Motor neuron (in vitro differentiated cells): ENCODE measurements around the gene SRGAP2B. TPM values are rescaled to one million over a fixed set of nuclear protein-coding genes. Genes with fewer than 3 reads are reported as not detected.
"Not testable (repeated sequence)": the region's sequence is repeated elsewhere in the genome, so short reads cannot be mapped to it uniquely, and the experiment has no call there.

ENCODE experiments used
- ATAC-seq, 8 experiments: fragments of 200-7000 bp; cut with Tn5 transposase; replicated peaks in 6 of 8; 2 replicates each; pipeline ENCODE4 v1.8.0; 2021; ENCODE audit warnings: mild to moderate bottlenecking in 8 of 8, moderate library complexity in 8 of 8
- H3K27ac ChIP-seq, 2 donors: fragments of 250-450 bp; sonication (Bioruptor Pico); 2 replicates each; pipeline ENCODE4 v1.9.0; 2021; ENCODE audit warnings: antibody characterized with exemption in 2 of 2, mild to moderate bottlenecking in 2 of 2, moderate library complexity in 1 of 2
- H3K4me1 ChIP-seq, 2 donors: fragments of 250-450 bp; sonication (Bioruptor Pico); replicated peaks in 1 of 2; 2 replicates each; pipeline ENCODE4 v1.6.1; 2021; ENCODE audit warnings: antibody characterized with exemption in 2 of 2, mild to moderate bottlenecking in 2 of 2, moderate library complexity in 1 of 2
- H3K4me3 ChIP-seq, 5 donors: fragments of 250-450 bp; sonication (Bioruptor Pico); 2 replicates each; pipeline ENCODE4 v1.9.0; 2021; ENCODE audit warnings: antibody characterized with exemption in 5 of 5, mild to moderate bottlenecking in 5 of 5, moderate library complexity in 4 of 5
- WGBS, 10 experiments: fragments of 450-650 bp; shearing (Covaris generic); methylation state at CpG; one replicate each; pipeline ENCODE4 v1.0.0; 2022; 5-methylcytosine and 5-hydroxymethylcytosine counted together
- in situ Hi-C, 9 experiments: fragments of 400-800 bp; cut with MboI; loops; one replicate each; pipeline ENCODE4 v1.15.0; 2021; ENCODE audit warnings: low sequenced_read_pairs in 9 of 9, low pct_unique_long_range_greater_than_20kb in 2 of 9; ENCODE audit not compliant: unreplicated experiment in 9 of 9
- total RNA-seq, 8 experiments: library from RNA; unstranded; fragments of 300-600 nt; gene quantifications; 2 replicates each; pipeline versions ENCODE4 v1.2.3 to v1.2.4, GENCODE V29; 2022

SRGAP2B gene
- total RNA-seq, 8 experiments from 2014 or later = 9.8 to 28.6 (median 14.3) TPM

DNA sequence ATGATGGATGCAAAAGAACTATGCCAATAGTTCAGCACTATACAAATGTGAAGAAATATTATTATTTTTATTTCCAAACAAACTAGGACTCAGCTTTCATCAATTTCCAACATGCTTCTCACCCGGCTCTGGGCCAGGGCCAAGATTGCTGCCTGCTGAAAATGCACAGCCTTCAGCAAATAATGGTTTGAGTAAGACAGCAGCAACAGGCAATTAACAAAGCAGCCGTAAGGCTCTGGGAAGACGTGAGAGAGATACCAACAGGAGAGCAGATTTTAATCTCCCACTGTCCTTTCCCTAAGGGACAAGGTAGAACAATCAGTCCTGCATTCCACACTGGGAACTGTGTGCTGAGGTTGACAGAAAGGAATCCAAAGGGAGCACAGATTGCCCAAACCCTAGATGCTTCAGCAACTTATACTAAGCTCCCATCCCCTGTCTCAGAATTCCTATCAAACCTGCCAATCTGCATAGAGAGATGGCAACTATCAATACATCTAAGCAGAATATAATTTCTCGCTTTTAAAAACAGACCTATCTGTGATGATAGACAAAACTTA is 134.1 kb downstream of the SRGAP2B start:
- H3K27ac ChIP-seq, in situ Hi-C loops, H3K4me3 ChIP-seq, H3K4me1 ChIP-seq: not testable (repeated sequence)
- ATAC-seq = peak in 6 of 8 experiments; percentile 62 to 79 (median 68)
- WGBS, 10 experiments = no CpG with 5 or more reads among the region's 4 CpGs

- H3K4me3 ChIP-seq, H3K4me1 ChIP-seq, in situ Hi-C loops, H3K27ac ChIP-seq: not testable (repeated sequence)
- ATAC-seq = peak in 1 of 8 experiments; percentile 50
- no CpG with 5 or more reads among the region's 2 CpGs for WGBS, 10 experiments
These were observed 146.7 kb downstream of the SRGAP2B start for GRCh38 chr1:144948390-144948789.

- ATAC-seq = peak in 3 of 8 experiments; percentile 56 to 92 (median 68)
- in situ Hi-C loops, H3K27ac ChIP-seq, H3K4me3 ChIP-seq, H3K4me1 ChIP-seq: not testable (repeated sequence)
- no CpG with 5 or more reads among the region's 1 CpG for WGBS, 10 experiments
These were observed 147.6 kb downstream of the SRGAP2B start for GRCh38 chr1:144947495-144947894.

- H3K27ac ChIP-seq, H3K4me3 ChIP-seq, in situ Hi-C loops, H3K4me1 ChIP-seq: not testable (repeated sequence)
- ATAC-seq = peak in 7 of 8 experiments; percentile 28 to 70 (median 46)
- WGBS, 10 experiments = no CpG with 5 or more reads among the region's 8 CpGs
These were observed 148.3 kb downstream of the SRGAP2B start for GRCh38 chr1:144946525-144947480.

DNA sequence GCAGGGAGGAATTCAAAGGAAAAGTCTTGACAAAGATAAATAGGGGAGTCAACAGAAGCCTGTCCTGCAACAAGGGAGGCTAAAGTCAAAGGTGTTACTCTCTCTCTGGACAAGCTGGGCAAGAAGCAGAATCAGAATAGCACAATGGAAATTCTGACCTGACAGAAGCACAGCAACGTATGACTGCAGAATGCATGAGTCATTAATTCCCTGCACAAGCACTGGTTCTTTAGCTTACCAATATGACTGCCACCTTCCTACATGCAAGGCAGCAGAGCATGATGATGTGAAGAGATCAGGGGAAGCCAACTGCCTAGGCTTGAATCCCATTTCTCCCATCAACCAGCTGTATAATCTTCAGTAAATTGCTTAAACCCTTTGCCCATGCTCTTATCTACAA is 153.4 kb downstream of the SRGAP2B start:
- in situ Hi-C loops = not testable (repeated sequence)

GRCh38 chr1:144940054-144940453 is 155.1 kb downstream of the SRGAP2B start:
- in situ Hi-C loops, H3K4me1 ChIP-seq, H3K4me3 ChIP-seq, H3K27ac ChIP-seq, ATAC-seq: not testable (repeated sequence)
- no CpG with 5 or more reads among the region's 2 CpGs for WGBS, 10 experiments

More for the DNA sequence above, 153.4 kb downstream of the SRGAP2B start:
- H3K4me1 ChIP-seq, H3K4me3 ChIP-seq, H3K27ac ChIP-seq: not testable (repeated sequence)
- WGBS, 10 experiments = no CpG with 5 or more reads among the region's 1 CpG
- ATAC-seq = peak in 7 of 8 experiments; percentile 33 to 97 (median 64)

DNA sequence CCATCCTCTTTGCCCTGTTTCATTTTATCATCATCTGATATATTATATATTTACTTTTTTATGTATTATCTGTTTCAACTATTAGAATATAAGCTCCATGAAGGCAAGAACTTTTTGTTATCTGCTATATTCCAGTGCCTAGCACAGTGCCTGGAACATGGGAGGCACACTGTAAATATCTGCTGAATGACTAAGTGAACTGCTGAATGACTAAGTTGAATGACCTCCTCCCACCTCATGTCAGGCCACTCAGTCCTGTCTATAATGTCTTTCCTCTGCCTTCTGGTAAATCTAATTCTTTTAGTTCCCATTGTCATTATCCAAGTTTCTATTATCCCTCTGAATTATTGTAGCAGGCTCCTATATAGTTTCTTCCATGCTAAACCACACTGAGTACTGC is 156.5 kb downstream of the SRGAP2B start:
- H3K4me1 ChIP-seq, H3K4me3 ChIP-seq, in situ Hi-C loops, H3K27ac ChIP-seq: not testable (repeated sequence)
- peak in 2 of 8 experiments; percentile 31 to 60 for ATAC-seq

DNA sequence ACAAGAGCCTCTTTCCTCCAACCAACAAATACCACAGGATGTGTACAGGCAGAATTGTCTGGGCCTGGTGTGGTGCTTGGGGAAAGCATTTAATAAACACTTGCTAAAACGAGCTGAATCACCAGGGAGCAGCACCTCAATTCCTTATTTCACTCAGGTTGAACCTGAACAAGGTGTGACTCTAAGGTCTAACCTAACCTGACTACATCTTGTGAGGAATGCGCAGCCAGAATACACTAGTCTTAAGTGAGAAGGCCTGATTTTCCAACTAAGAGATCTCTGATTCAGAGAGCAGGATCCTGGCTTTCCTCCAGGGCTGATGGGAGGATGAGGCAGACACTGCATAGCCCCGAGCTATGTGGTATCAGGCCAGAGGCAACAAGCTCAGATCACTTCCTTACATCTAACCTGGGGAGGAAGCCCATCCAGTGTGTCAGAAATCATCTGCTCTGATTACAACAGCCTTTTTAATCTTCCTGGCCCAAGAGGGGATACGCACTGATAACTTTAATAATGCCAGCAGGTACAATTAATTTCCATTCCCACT is 158.9 kb downstream of the SRGAP2B start:
- H3K4me3 ChIP-seq, H3K4me1 ChIP-seq, in situ Hi-C loops, H3K27ac ChIP-seq: not testable (repeated sequence)
- peak in 3 of 8 experiments; percentile 30 to 94 (median 93) for ATAC-seq
- no CpG with 5 or more reads among the region's 4 CpGs for WGBS, 10 experiments

- H3K4me3 ChIP-seq, H3K27ac ChIP-seq, H3K4me1 ChIP-seq, in situ Hi-C loops, ATAC-seq: not testable (repeated sequence)
- no CpG with 5 or more reads among the region's 3 CpGs for WGBS, 10 experiments
These were observed 159.8 kb downstream of the SRGAP2B start for GRCh38 chr1:144935310-144935709.

DNA sequence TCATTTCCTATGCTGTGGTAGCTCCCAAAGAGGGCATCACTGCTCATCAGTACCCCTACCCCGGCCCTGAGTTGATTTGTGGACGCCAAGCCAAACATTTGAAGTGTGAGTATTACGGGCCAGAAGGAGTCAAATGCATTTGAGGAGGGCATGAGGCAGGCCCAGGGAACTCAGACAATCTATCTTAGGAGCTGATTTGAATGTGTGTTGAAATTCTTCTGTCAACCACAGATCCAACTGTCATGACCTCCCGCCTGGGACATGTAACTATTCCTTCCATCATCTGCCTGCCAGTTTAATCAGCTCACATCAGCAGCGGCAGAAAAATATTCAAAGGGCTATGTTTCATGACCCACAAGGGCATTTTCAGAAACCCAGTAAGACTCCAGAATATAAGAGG is 162.1 kb downstream of the SRGAP2B start:
- H3K27ac ChIP-seq, H3K4me1 ChIP-seq, H3K4me3 ChIP-seq, in situ Hi-C loops, ATAC-seq: not testable (repeated sequence)
- WGBS, 10 experiments = no CpG with 5 or more reads among the region's 5 CpGs

DNA sequence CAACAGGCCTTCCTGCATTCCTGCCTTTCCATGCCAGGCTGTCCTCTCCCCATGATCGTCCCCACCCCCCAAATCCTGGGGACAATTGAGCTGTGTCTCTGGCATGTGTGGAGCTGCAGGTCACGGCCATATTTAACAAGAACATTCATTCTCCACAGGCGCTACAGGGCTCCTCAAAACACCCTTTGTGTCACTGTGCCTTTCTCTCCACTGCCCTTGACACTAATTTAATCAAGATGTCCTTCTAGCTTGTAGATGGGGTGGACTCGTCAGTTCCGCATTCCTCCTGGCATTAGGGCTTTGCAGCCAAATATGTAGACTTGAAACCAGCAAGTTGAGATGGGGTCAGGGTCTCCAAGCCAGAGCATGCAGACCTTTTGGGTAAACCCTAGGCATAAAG is 163.0 kb downstream of the SRGAP2B start:
- H3K27ac ChIP-seq, ATAC-seq, H3K4me1 ChIP-seq, H3K4me3 ChIP-seq, in situ Hi-C loops: not testable (repeated sequence)
- WGBS, 10 experiments = no CpG with 5 or more reads among the region's 5 CpGs

DNA sequence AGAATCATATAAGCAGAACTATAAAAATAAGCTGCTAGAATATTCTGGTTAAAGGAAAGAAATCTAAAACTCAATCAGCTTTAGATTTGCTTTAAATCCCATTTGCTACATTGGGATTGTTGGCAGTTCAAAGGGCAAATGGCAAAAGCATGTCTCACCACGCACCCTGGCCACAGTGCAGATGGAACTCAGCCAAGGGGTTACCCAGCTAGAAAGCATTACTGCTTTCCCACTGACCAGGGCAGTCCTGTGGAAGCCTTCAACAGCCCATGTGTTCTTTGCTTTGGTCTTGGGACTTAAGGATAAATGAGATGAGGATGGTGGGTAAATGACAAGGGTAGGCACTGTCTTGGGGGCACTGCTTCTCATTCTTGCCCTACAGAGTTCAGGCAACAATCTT is 163.6 kb downstream of the SRGAP2B start:
- H3K27ac ChIP-seq, ATAC-seq, in situ Hi-C loops, H3K4me3 ChIP-seq, H3K4me1 ChIP-seq: not testable (repeated sequence)
- WGBS, 10 experiments = no CpG with 5 or more reads among the region's 1 CpG

DNA sequence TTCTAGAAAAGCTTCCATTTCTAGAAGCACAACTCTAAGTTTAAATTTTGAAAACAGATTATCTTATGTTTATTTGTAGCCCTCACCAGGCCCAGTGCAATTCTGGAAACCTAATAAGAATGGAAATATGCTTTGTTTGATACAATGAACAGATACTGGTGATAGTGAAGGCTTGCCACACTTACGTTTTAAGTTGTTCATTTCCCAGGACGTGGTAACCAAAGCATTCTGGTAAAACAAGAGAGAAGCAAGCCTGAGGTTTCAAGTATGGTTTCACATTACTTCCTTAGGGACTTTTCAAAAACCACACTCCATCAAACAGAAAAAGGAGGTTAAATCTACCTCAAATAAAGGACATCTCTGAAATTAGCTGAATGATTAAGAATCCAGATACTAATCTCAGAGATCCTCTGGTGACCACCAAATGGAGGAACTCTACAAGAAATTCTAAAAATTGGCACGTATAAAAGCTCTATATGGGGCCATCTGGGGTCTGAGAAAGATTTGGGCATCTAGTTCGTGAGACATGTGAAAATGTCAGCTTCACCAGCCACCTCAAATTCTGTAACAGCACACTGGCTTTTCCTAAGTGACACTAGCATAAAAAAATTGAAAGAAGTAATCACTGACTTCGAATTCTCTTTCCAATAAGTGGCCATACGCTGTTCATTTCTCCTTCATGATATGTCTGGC is 164.9 kb downstream of the SRGAP2B start:
- ATAC-seq, H3K4me3 ChIP-seq, H3K4me1 ChIP-seq, H3K27ac ChIP-seq, in situ Hi-C loops: not testable (repeated sequence)
- no CpG with 5 or more reads among the region's 6 CpGs for WGBS, 10 experiments
